ENCODE data around the gene SMYD4.
"Not testable (repeated sequence)": the region's sequence is repeated elsewhere in the genome, so short reads cannot be mapped to it uniquely, and the experiment has no call there.

The SMYD4 gene

GRCh38 chr17:1755252-1755826 lies 74.4 kb downstream of the SMYD4 start:
- DNase-seq (ENCODE audit: low read depth, low spot score): no peak

- DNase-seq (ENCODE audit: low read depth, low spot score): no peak
These were observed 75.1 kb downstream of the SMYD4 start for GRCh38 chr17:1754430-1755112.

- DNase-seq (ENCODE audit: low read depth, low spot score): no peak
These were observed 75.8 kb downstream of the SMYD4 start for GRCh38 chr17:1753767-1754429.

GRCh38 chr17:1752425-1753262 lies 77.1 kb downstream of the SMYD4 start:
- no peak for DNase-seq (ENCODE audit: low read depth, low spot score)

- no peak for DNase-seq (ENCODE audit: low read depth, low spot score)
These were observed 79.1 kb downstream of the SMYD4 start for GRCh38 chr17:1750628-1751027.

- no peak for DNase-seq (ENCODE audit: low read depth, low spot score)
These were observed 82.6 kb downstream of the SMYD4 start for GRCh38 chr17:1746975-1747543.

GRCh38 chr17:1745513-1746020 lies 84.1 kb downstream of the SMYD4 start:
- DNase-seq (ENCODE audit: low read depth, low spot score): no peak

- DNase-seq (ENCODE audit: low read depth, low spot score): no peak
These were observed 84.9 kb downstream of the SMYD4 start for GRCh38 chr17:1744551-1745512.

- no peak for DNase-seq (ENCODE audit: low read depth, low spot score)
These were observed 86.6 kb downstream of the SMYD4 start for GRCh38 chr17:1743088-1743439.

GRCh38 chr17:1742371-1743087 lies 87.2 kb downstream of the SMYD4 start, which contains the start of gene SERPINF2:
SERPINF2 (plus strand) TSS chr17:1742871; CDS start chr17:1744996, 2,125 bp downstream.
- no peak for DNase-seq (ENCODE audit: low read depth, low spot score)

GRCh38 chr17:1741899-1742298 lies 87.8 kb downstream of the SMYD4 start:
- not testable (repeated sequence) for DNase-seq (ENCODE audit: low read depth, low spot score)

GRCh38 chr17:1737531-1738291 lies 92.0 kb downstream of the SMYD4 start:
- DNase-seq (ENCODE audit: low read depth, low spot score): no peak

GRCh38 chr17:1736348-1737281 lies 93.1 kb downstream of the SMYD4 start:
- DNase-seq (ENCODE audit: low read depth, low spot score): no peak

- no peak for DNase-seq (ENCODE audit: low read depth, low spot score)
These were observed 93.8 kb downstream of the SMYD4 start for GRCh38 chr17:1735834-1736347.

- DNase-seq (ENCODE audit: low read depth, low spot score): no peak
These were observed 94.3 kb downstream of the SMYD4 start for GRCh38 chr17:1735418-1735817.

- no peak for DNase-seq (ENCODE audit: low read depth, low spot score)
These were observed 95.9 kb downstream of the SMYD4 start for GRCh38 chr17:1733759-1734158.

- no peak for DNase-seq (ENCODE audit: low read depth, low spot score)
These were observed 96.8 kb downstream of the SMYD4 start for GRCh38 chr17:1732833-1733321.

Data from activated naive CD8-positive, alpha-beta T cell treated with anti-CD3 and anti-CD28 coated beads, Interleukin-2, amount 50 U/mL, for 16 hours (primary cell).